ENCODE results near the gene PALD1.

The PALD1 gene

GRCh38 chr10:70549962-70550458 lies 71.4 kb downstream of the PALD1 start:
- no peak overlapping the region for H2AFZ ChIP-seq (ENCODE audit: low read depth, low read length, severe bottlenecking)
- H3K4me2 ChIP-seq (ENCODE audit: low read depth, low read length, poor library complexity, severe bottlenecking), result no peak overlapping the region
- no peaks in the 10 kb centered on the region; the same call in 1 of the 2 replicates for H4K20me1 ChIP-seq (ENCODE audit: low read depth, low read length)
- H3K27ac ChIP-seq (ENCODE audit: low read depth, low read length), result no peak overlapping the region
- H3K4me3 ChIP-seq (ENCODE audit: insufficient read depth, low read length, poor library complexity, severe bottlenecking), result no peak overlapping the region
- no peaks in the 10 kb centered on the region for H3F3A ChIP-seq (ENCODE audit: insufficient read depth)
- TF ChIP-seq EZH2phosphoT487 (conservative IDR thresholded peaks at IDR 0.05; ENCODE audit: low read length) (no peak), CTCF (IDR thresholded peaks at IDR 0.05; ENCODE audit: insufficient read depth, low read length, poor library complexity, severe bottlenecking) (peak; percentile 70)
- H3K9ac ChIP-seq (ENCODE audit: low read length), result no peak overlapping the region
- H3K27me3 ChIP-seq (ENCODE audit: low read length), result no peaks in the 10 kb centered on the region
- H3K9me3 ChIP-seq (ENCODE audit: insufficient read depth, low read length), result no peaks in the 10 kb centered on the region
- no peaks in the 10 kb centered on the region for H3K9me2 ChIP-seq (replicated peaks; ENCODE audit: insufficient read depth, low read length)
- H3K79me2 ChIP-seq (ENCODE audit: insufficient read depth, low read length), result no peaks in the 10 kb centered on the region
- H3K36me3 ChIP-seq (ENCODE audit: low read length), result peaks cover 22% of the 10 kb centered on the region

GRCh38 chr10:70550459-70550858 lies 71.9 kb downstream of the PALD1 start:
- H3K9me3 ChIP-seq (ENCODE audit: insufficient read depth, low read length), result no peaks in the 10 kb centered on the region
- no peak overlapping the region for H3K4me3 ChIP-seq (ENCODE audit: insufficient read depth, low read length, poor library complexity, severe bottlenecking)
- no peaks in the 10 kb centered on the region for H3K9me2 ChIP-seq (replicated peaks; ENCODE audit: insufficient read depth, low read length)
- H3F3A ChIP-seq (ENCODE audit: insufficient read depth), result no peaks in the 10 kb centered on the region
- H2AFZ ChIP-seq (ENCODE audit: low read depth, low read length, severe bottlenecking), result no peak overlapping the region
- no peaks in the 10 kb centered on the region for H3K79me2 ChIP-seq (ENCODE audit: insufficient read depth, low read length)
- no peak for TF ChIP-seq CTCF (IDR thresholded peaks at IDR 0.05; ENCODE audit: insufficient read depth, low read length, poor library complexity, severe bottlenecking)
- no peak for TF ChIP-seq EZH2phosphoT487 (conservative IDR thresholded peaks at IDR 0.05; ENCODE audit: low read length)
- peaks cover 22% of the 10 kb centered on the region for H3K36me3 ChIP-seq (ENCODE audit: low read length)
- H3K27me3 ChIP-seq (ENCODE audit: low read length), result no peaks in the 10 kb centered on the region
- no peak overlapping the region for H3K4me2 ChIP-seq (ENCODE audit: low read depth, low read length, poor library complexity, severe bottlenecking)
- H4K20me1 ChIP-seq (ENCODE audit: low read depth, low read length), result no peaks in the 10 kb centered on the region; the same call in 1 of the 2 replicates
- no peak overlapping the region for H3K9ac ChIP-seq (ENCODE audit: low read length)
- no peak overlapping the region for H3K27ac ChIP-seq (ENCODE audit: low read depth, low read length)

GRCh38 chr10:70551466-70551865 lies 72.9 kb downstream of the PALD1 start:
- H3K36me3 ChIP-seq (ENCODE audit: low read length), result peaks cover 22% of the 10 kb centered on the region
- H3K27ac ChIP-seq (ENCODE audit: low read depth, low read length), result no peak overlapping the region
- H2AFZ ChIP-seq (ENCODE audit: low read depth, low read length, severe bottlenecking), result no peak overlapping the region
- no peaks in the 10 kb centered on the region for H3K79me2 ChIP-seq (ENCODE audit: insufficient read depth, low read length)
- H4K20me1 ChIP-seq (ENCODE audit: low read depth, low read length), result no peaks in the 10 kb centered on the region; the same call in 1 of the 2 replicates
- TF ChIP-seq CTCF (IDR thresholded peaks at IDR 0.05; ENCODE audit: insufficient read depth, low read length, poor library complexity, severe bottlenecking), result no peak
- no peak for TF ChIP-seq EZH2phosphoT487 (conservative IDR thresholded peaks at IDR 0.05; ENCODE audit: low read length)
- H3F3A ChIP-seq (ENCODE audit: insufficient read depth), result no peaks in the 10 kb centered on the region
- H3K4me2 ChIP-seq (ENCODE audit: low read depth, low read length, poor library complexity, severe bottlenecking), result no peak overlapping the region
- H3K4me3 ChIP-seq (ENCODE audit: insufficient read depth, low read length, poor library complexity, severe bottlenecking), result no peak overlapping the region
- no peaks in the 10 kb centered on the region for H3K9me3 ChIP-seq (ENCODE audit: insufficient read depth, low read length)
- H3K27me3 ChIP-seq (ENCODE audit: low read length), result no peaks in the 10 kb centered on the region
- H3K9ac ChIP-seq (ENCODE audit: low read length), result no peak overlapping the region
- no peaks in the 10 kb centered on the region for H3K9me2 ChIP-seq (replicated peaks; ENCODE audit: insufficient read depth, low read length)

All from SU-DHL-6 (cell line).